Measurements from ENCODE around the gene CGNL1. TPM values are rescaled to one million over a fixed set of nuclear protein-coding genes. Genes with fewer than 3 reads are reported as not detected.

Gene CGNL1
- total RNA-seq, 1 experiment from 2014 or later: 34.6 TPM

- Histone ChIP-seq H3K27me3 (ENCODE audit: insufficient read depth, low read length) (no peaks in the 10 kb centered on the region), H3K9me3 (ENCODE audit: control insufficient read depth, low read depth, low read length) (no peaks in the 10 kb centered on the region), H3K4me2 (ENCODE audit: insufficient read depth, insufficient read length, low read length) (no peak overlapping the region), H3K4ac (ENCODE audit: low read depth, low read length) (no peak overlapping the region), H3K9ac (ENCODE audit: extremely low read depth, insufficient read length, low read length) (no peak overlapping the region), H4K8ac (replicated peaks; ENCODE audit: insufficient read length, low read depth, low read length) (no peak overlapping the region), H3K18ac (ENCODE audit: insufficient read length, low read depth, low read length) (no peak overlapping the region), H3T11ph (ENCODE audit: low read length) (no peak overlapping the region), H2AK5ac (ENCODE audit: insufficient read length, low read length) (no peak overlapping the region), H3K4me1 (ENCODE audit: insufficient read depth, low read length) (no peaks in the 10 kb centered on the region), H2BK120ac (ENCODE audit: low read depth, low read length, poor library complexity, severe bottlenecking) (no peak overlapping the region), H4K5ac (ENCODE audit: insufficient read length, low read depth, low read length) (no peak overlapping the region), H3K23ac (ENCODE audit: insufficient read length, low read depth, low read length) (no peak overlapping the region), H3K79me1 (ENCODE audit: insufficient read depth, low read depth, low read length, poor library complexity, severe bottlenecking) (no peaks in the 10 kb centered on the region), H4K20me1 (ENCODE audit: control insufficient read depth, insufficient read depth, insufficient read length) (no peaks in the 10 kb centered on the region), H2BK5ac (ENCODE audit: insufficient read length, low read length) (no peak overlapping the region), H3K79me2 (ENCODE audit: insufficient read depth, low read length) (no peaks in the 10 kb centered on the region), H4K91ac (ENCODE audit: insufficient read length, low read depth, low read length) (no peak overlapping the region), H2BK20ac (ENCODE audit: low read depth, low read length, poor library complexity, severe bottlenecking) (no peak overlapping the region), H2BK12ac (ENCODE audit: insufficient read length, low read depth, low read length) (no peak overlapping the region), H3K14ac (ENCODE audit: insufficient read depth, low read length) (no peak overlapping the region), H2AFZ (ENCODE audit: low read length) (no peak overlapping the region), H2BK15ac (ENCODE audit: low read depth, low read length) (no peak overlapping the region), H3K56ac (ENCODE audit: insufficient read length, low read depth, low read length) (no peak overlapping the region), H3K27ac (ENCODE audit: insufficient read length, low read depth, low read length) (no peak overlapping the region), H3K23me2 (ENCODE audit: insufficient read length, low read depth, low read length, poor library complexity, severe bottlenecking) (no peaks in the 10 kb centered on the region)
- WGBS (ENCODE audit: extremely low coverage, insufficient read length, low lambda C conversion rate): no CpG with 5 or more reads among the region's 12 CpGs
- DNase-seq: no peak
- Mint-ChIP-seq H3K9me3 (no peaks in the 10 kb centered on the region), H3K36me3 (ENCODE audit: insufficient read depth in 1 of 3, low read depth in 3 of 3) (no peaks in the 10 kb centered on the region), H3K4me3 (no peak overlapping the region), H3K4me1 (peaks cover 12 to 20% of the 10 kb centered on the region in 2 experiments), H3K27ac (no peak overlapping the region; a peak in 1 of 7 replicates), H3K27me3 (ENCODE audit: low read depth) (no peaks in the 10 kb centered on the region)
- no peak for TF ChIP-seq CTCF (conservative IDR thresholded peaks at IDR 0.05)
Measured at GRCh38 chr15:57334257-57334656, 42.0 kb upstream of the CGNL1 start.
